Loucy (cell line): ENCODE results near the gene INKA1.

Experiments
- H2AFZ ChIP-seq: fragments of 200-600 bp; sonication (generic); 2 replicates; pipeline ENCODE4 v1.6.0; 2016; ENCODE audit warnings: antibody characterized with exemption, mild to moderate bottlenecking, low read length, moderate library complexity
- H3F3A ChIP-seq: fragments of 200-600 bp; 2 replicates; pipeline ENCODE4 v1.6.0; 2016; ENCODE audit warnings: antibody characterized with exemption, low read depth, mild to moderate bottlenecking
- H3K27me3 ChIP-seq: fragments of 200-600 bp; sonication (generic); 2 replicates; pipeline ENCODE4 v1.6.1; 2014; ENCODE audit warnings: low read length, mild to moderate bottlenecking; ENCODE audit not compliant: insufficient read depth, poor library complexity, severe bottlenecking
- H3K36me3 ChIP-seq: fragments of 200-600 bp; sonication (generic); 2 replicates; pipeline ENCODE4 v1.6.1; 2016; ENCODE audit warnings: low read length; ENCODE audit not compliant: insufficient read depth
- H3K4me1 ChIP-seq: fragments of 200-600 bp; sonication (generic); 2 replicates; pipeline ENCODE4 v1.5.1; 2014; ENCODE audit warnings: low read length, mild to moderate bottlenecking; ENCODE audit not compliant: insufficient read depth, poor library complexity, severe bottlenecking
- H3K4me2 ChIP-seq: fragments of 200-600 bp; sonication (generic); 2 replicates; pipeline ENCODE4 v1.6.0; 2014; ENCODE audit warnings: antibody characterized with exemption, low read length, low read depth, mild to moderate bottlenecking; ENCODE audit not compliant: poor library complexity, severe bottlenecking
- H3K4me3 ChIP-seq: fragments of 200-600 bp; sonication (generic); 2 replicates; pipeline ENCODE4 v1.5.1; 2014; ENCODE audit warnings: low read length, mild to moderate bottlenecking, mixed read lengths; ENCODE audit not compliant: poor library complexity, severe bottlenecking
- H3K79me2 ChIP-seq: fragments of 200-600 bp; sonication (generic); 2 replicates; pipeline ENCODE4 v1.6.1; 2014; ENCODE audit warnings: low read length; ENCODE audit not compliant: insufficient read depth
- H3K9ac ChIP-seq: fragments of 200-600 bp; sonication (generic); 2 replicates; pipeline ENCODE4 v1.6.0; 2014; ENCODE audit warnings: mild to moderate bottlenecking, low read depth, low read length, moderate library complexity; ENCODE audit not compliant: poor library complexity, severe bottlenecking
- H3K9me2 ChIP-seq: fragments of 200-600 bp; sonication (generic); replicated peaks from 2 replicates; pipeline ENCODE4 v1.6.1; 2016; ENCODE audit warnings: low read depth, low read length, mixed read lengths
- H3K9me3 ChIP-seq: fragments of 200-600 bp; sonication (generic); 2 replicates; pipeline ENCODE4 v1.6.1; 2014; ENCODE audit warnings: mild to moderate bottlenecking, antibody characterized with exemption, low read length, low read depth; ENCODE audit not compliant: insufficient read depth
- H4K20me1 ChIP-seq: fragments of 200-600 bp; sonication (generic); 2 replicates; pipeline ENCODE4 v1.6.0; 2014; ENCODE audit warnings: antibody characterized with exemption, low read length, mild to moderate bottlenecking; ENCODE audit not compliant: insufficient read depth, poor library complexity, severe bottlenecking
- CTCF ChIP-seq: fragments of 200-600 bp; sonication (generic); conservative IDR thresholded peaks from 2 replicates; pipeline ENCODE4 v1.5.1; 2014; ENCODE audit warnings: mild to moderate bottlenecking, antibody characterized with exemption, low read length
- EZH2phosphoT487 ChIP-seq: fragments of 200-600 bp; IDR thresholded peaks from 2 replicates; pipeline ENCODE4 v1.6.1; 2018; ENCODE audit warnings: antibody characterized with exemption, mild to moderate bottlenecking, moderate library complexity, borderline replicate concordance

INKA1 gene

GRCh38 chr3:49786357-49787181 lies 16.5 kb upstream of the INKA1 start, which contains the start of gene IP6K1:
IP6K1 (minus strand) TSS chr3:49786542; CDS start chr3:49748040, 38,502 bp downstream.
- no peaks in the 10 kb centered on the region for H3K27me3 ChIP-seq
- no peaks in the 10 kb centered on the region for H4K20me1 ChIP-seq
- peak within 1 kb of the TSS; percentile 97 for H3K4me2 ChIP-seq
- no peaks in the 10 kb centered on the region for H3K9me2 ChIP-seq
- peak within 1 kb of the TSS; percentile 86 for H3K9ac ChIP-seq
- peak within 1 kb of the TSS; percentile 87 for H2AFZ ChIP-seq
- peaks cover 50% of the 10 kb centered on the region for H3K79me2 ChIP-seq
- peaks cover 43% of the 10 kb centered on the region for H3K4me1 ChIP-seq
- no peaks in the 10 kb centered on the region for H3K9me3 ChIP-seq
- H3K36me3 ChIP-seq, result no peaks in the 10 kb centered on the region
- TF ChIP-seq CTCF (no peak), EZH2phosphoT487 (no peak)
- H3K4me3 ChIP-seq, result peak within 1 kb of the TSS; percentile 88
- no peaks in the 10 kb centered on the region for H3F3A ChIP-seq

- Histone ChIP-seq H3K9me3 (no peaks in the 10 kb centered on the region), H3K4me2 (peak overlapping the region; percentile 97), H3F3A (no peaks in the 10 kb centered on the region), H3K79me2 (peaks cover 49% of the 10 kb centered on the region), H3K9me2 (no peaks in the 10 kb centered on the region), H3K4me3 (peak overlapping the region; percentile 88), H3K36me3 (no peaks in the 10 kb centered on the region), H3K4me1 (peaks cover 41% of the 10 kb centered on the region), H3K27me3 (no peaks in the 10 kb centered on the region), H3K9ac (peak overlapping the region; percentile 86), H2AFZ (peak overlapping the region; percentile 87; the same call in 1 of the 2 replicates), H4K20me1 (no peaks in the 10 kb centered on the region)
- no peak for TF ChIP-seq EZH2phosphoT487
- TF ChIP-seq CTCF, result no peak
These were observed 15.9 kb upstream of the INKA1 start for GRCh38 chr3:49787182-49787464.

- Histone ChIP-seq H3K79me2 (peaks cover 45% of the 10 kb centered on the region), H3K4me2 (peak overlapping the region; percentile 97), H3K9me3 (no peaks in the 10 kb centered on the region), H3K36me3 (no peaks in the 10 kb centered on the region), H3F3A (no peaks in the 10 kb centered on the region), H4K20me1 (no peaks in the 10 kb centered on the region), H3K4me1 (peaks cover 41% of the 10 kb centered on the region), H3K27me3 (no peaks in the 10 kb centered on the region), H3K9me2 (no peaks in the 10 kb centered on the region), H3K9ac (peak overlapping the region; percentile 86), H2AFZ (no peak overlapping the region), H3K4me3 (peak overlapping the region; percentile 88)
- TF ChIP-seq EZH2phosphoT487 (no peak), CTCF (no peak)
These were observed 15.5 kb upstream of the INKA1 start for GRCh38 chr3:49787536-49787935.
